Activated CD4-positive, alpha-beta T cell treated with anti-CD3 and anti-CD28 coated beads for 1 hour (primary cell): Measurements from ENCODE around the gene METTL23.

ENCODE experiments used
- DNase-seq: peaks from one replicate; pipeline ENCODE4 v3.0.0-alpha.2; 2020

Gene METTL23

GRCh38 chr17:76726776-76727718 is at the start of gene METTL23:
METTL23 (plus strand) TSS chr17:76726839; CDS start chr17:76729711, 2,872 bp downstream.
- DNase-seq: peak; percentile 65

GRCh38 chr17:76677406-76677805 is 49.2 kb upstream of the METTL23 start:
- no peak for DNase-seq

GRCh38 chr17:76678330-76678729 is 48.3 kb upstream of the METTL23 start:
- no peak for DNase-seq

- DNase-seq: no peak
Observed at GRCh38 chr17:76679239-76679638, 47.4 kb upstream of the METTL23 start.

GRCh38 chr17:76681222-76682137 is 45.2 kb upstream of the METTL23 start:
- peak; percentile 47 for DNase-seq

GRCh38 chr17:76682296-76682695 is 44.3 kb upstream of the METTL23 start:
- DNase-seq: no peak

- DNase-seq: no peak
Observed at GRCh38 chr17:76683011-76683755, 43.5 kb upstream of the METTL23 start.

- DNase-seq: no peak
Observed at GRCh38 chr17:76683921-76684745, 42.5 kb upstream of the METTL23 start.

- DNase-seq: no peak
Observed at GRCh38 chr17:76684756-76685155, 41.9 kb upstream of the METTL23 start.

GRCh38 chr17:76685366-76685765 is 41.3 kb upstream of the METTL23 start:
- DNase-seq: no peak

GRCh38 chr17:76685846-76686245 is 40.8 kb upstream of the METTL23 start:
- DNase-seq: no peak

- DNase-seq: no peak
Observed at GRCh38 chr17:76686538-76687297, 39.9 kb upstream of the METTL23 start.

- no peak for DNase-seq
Observed at GRCh38 chr17:76687298-76688164, 39.1 kb upstream of the METTL23 start.

- no peak for DNase-seq
Observed at GRCh38 chr17:76688165-76688622, 38.4 kb upstream of the METTL23 start.

GRCh38 chr17:76689859-76690258 is 36.8 kb upstream of the METTL23 start:
- DNase-seq: no peak

GRCh38 chr17:76690596-76691280 is 35.9 kb upstream of the METTL23 start:
- no peak for DNase-seq

GRCh38 chr17:76691379-76692191 is 35.1 kb upstream of the METTL23 start:
- DNase-seq: no peak

- DNase-seq: no peak
Observed at GRCh38 chr17:76695059-76695831, 31.4 kb upstream of the METTL23 start.
